HG02938 (cell line): Measurements from ENCODE around the gene DGKD.
A peak's percentile ranks its signal among the peaks of the same experiment; 100 is the strongest.

Experiments
- ATAC-seq: cut with Tn5 transposase; IDR thresholded peaks from one replicate; pipeline ENCODE4 v1.9.1; 2021; ENCODE audit warnings: mild to moderate bottlenecking, moderate library complexity; ENCODE audit not compliant: unreplicated experiment

The DGKD gene

GRCh38 chr2:233441161-233442027, 87.1 kb downstream of the DGKD start:
- ATAC-seq, result no peak

GRCh38 chr2:233442028-233442310, 87.7 kb downstream of the DGKD start:
- ATAC-seq, result no peak

GRCh38 chr2:233443511-233444183, 89.4 kb downstream of the DGKD start:
- ATAC-seq, result peak; percentile 72

GRCh38 chr2:233444501-233444900, 90.2 kb downstream of the DGKD start:
- ATAC-seq, result no peak

GRCh38 chr2:233445152-233445830, 91.0 kb downstream of the DGKD start:
- ATAC-seq, result no peak

- no peak for ATAC-seq
These were observed 91.8 kb downstream of the DGKD start for GRCh38 chr2:233446121-233446520.

- no peak for ATAC-seq
These were observed 92.5 kb downstream of the DGKD start for GRCh38 chr2:233446606-233447305.

GRCh38 chr2:233447506-233448219, 93.4 kb downstream of the DGKD start:
- ATAC-seq, result no peak

GRCh38 chr2:233448220-233448559, 93.9 kb downstream of the DGKD start:
- no peak for ATAC-seq

GRCh38 chr2:233448575-233448974, 94.3 kb downstream of the DGKD start:
- ATAC-seq, result no peak

- ATAC-seq, result no peak
These were observed 95.0 kb downstream of the DGKD start for GRCh38 chr2:233449081-233449901.

GRCh38 chr2:233449921-233450863, 95.9 kb downstream of the DGKD start:
- no peak for ATAC-seq

GRCh38 chr2:233450864-233451575, 96.7 kb downstream of the DGKD start:
- ATAC-seq, result no peak

GRCh38 chr2:233451950-233452349, 97.7 kb downstream of the DGKD start:
- no peak for ATAC-seq

GRCh38 chr2:233453111-233453915, 99.0 kb downstream of the DGKD start:
- ATAC-seq, result no peak

- no peak for ATAC-seq
These were observed 99.6 kb downstream of the DGKD start for GRCh38 chr2:233453916-233454315.

GRCh38 chr2:233455006-233455405, 100.7 kb downstream of the DGKD start:
- no peak for ATAC-seq
